ENCODE results near the gene LUZP2.

The LUZP2 gene

GRCh38 chr11:24496736-24497725 lies at the start of gene LUZP2:
LUZP2 (plus strand) TSS chr11:24497053.
- Histone ChIP-seq H3K4me3 (ENCODE audit: low read depth in 1 of 2, low read length in 2 of 2) (peak within 1 kb of the TSS; percentile 31 to 76), H3K9me3 (ENCODE audit: control insufficient read depth in 1 of 2, low read length in 2 of 2) (no peaks in the 10 kb centered on the region), H3K27ac (ENCODE audit: low read length) (no peak within 1 kb of the TSS), H3K4me1 (ENCODE audit: control insufficient read depth in 1 of 2, insufficient read depth in 2 of 2, low read length in 2 of 2) (peaks cover 0 to 12% of the 10 kb centered on the region in 2 donors), H3K27me3 (ENCODE audit: low read depth, low read length) (no peaks in the 10 kb centered on the region), H3K36me3 (ENCODE audit: control insufficient read depth in 1 of 2, insufficient read depth in 2 of 2, low read length in 2 of 2) (no peaks in the 10 kb centered on the region)

- Histone ChIP-seq H3K36me3 (ENCODE audit: control insufficient read depth in 1 of 2, insufficient read depth in 2 of 2, low read length in 2 of 2) (no peaks in the 10 kb centered on the region), H3K9me3 (ENCODE audit: control insufficient read depth in 1 of 2, low read length in 2 of 2) (no peaks in the 10 kb centered on the region), H3K4me1 (ENCODE audit: control insufficient read depth in 1 of 2, insufficient read depth in 2 of 2, low read length in 2 of 2) (no peaks in the 10 kb centered on the region), H3K4me3 (ENCODE audit: low read depth in 1 of 2, low read length in 2 of 2) (no peak overlapping the region), H3K27me3 (ENCODE audit: low read depth, low read length) (no peaks in the 10 kb centered on the region), H3K27ac (ENCODE audit: low read length) (no peak overlapping the region)
These were observed 43.6 kb upstream of the LUZP2 start for GRCh38 chr11:24453129-24453718.

GRCh38 chr11:24457985-24458384 lies 38.9 kb upstream of the LUZP2 start:
- Histone ChIP-seq H3K9me3 (ENCODE audit: control insufficient read depth in 1 of 2, low read length in 2 of 2) (no peaks in the 10 kb centered on the region), H3K4me1 (ENCODE audit: control insufficient read depth in 1 of 2, insufficient read depth in 2 of 2, low read length in 2 of 2) (no peaks in the 10 kb centered on the region), H3K27me3 (ENCODE audit: low read depth, low read length) (no peaks in the 10 kb centered on the region), H3K4me3 (ENCODE audit: low read depth in 1 of 2, low read length in 2 of 2) (no peak overlapping the region), H3K27ac (ENCODE audit: low read length) (no peak overlapping the region), H3K36me3 (ENCODE audit: control insufficient read depth in 1 of 2, insufficient read depth in 2 of 2, low read length in 2 of 2) (no peaks in the 10 kb centered on the region)

GRCh38 chr11:24470431-24470830 lies 26.4 kb upstream of the LUZP2 start:
- H3K27ac ChIP-seq (ENCODE audit: low read length) = no peak overlapping the region
- H3K36me3 ChIP-seq (ENCODE audit: control insufficient read depth in 1 of 2, insufficient read depth in 2 of 2, low read length in 2 of 2) = no peaks in the 10 kb centered on the region
- H3K27me3 ChIP-seq (ENCODE audit: low read depth, low read length) = no peaks in the 10 kb centered on the region
- no peaks in the 10 kb centered on the region for H3K4me1 ChIP-seq (ENCODE audit: control insufficient read depth in 1 of 2, insufficient read depth in 2 of 2, low read length in 2 of 2)
- H3K4me3 ChIP-seq (ENCODE audit: low read depth in 1 of 2, low read length in 2 of 2) = no peak overlapping the region
- H3K9me3 ChIP-seq (ENCODE audit: control insufficient read depth in 1 of 2, low read length in 2 of 2) = peaks cover 5 to 9% of the 10 kb centered on the region in 2 donors

- Histone ChIP-seq H3K4me1 (ENCODE audit: control insufficient read depth in 1 of 2, insufficient read depth in 2 of 2, low read length in 2 of 2) (no peaks in the 10 kb centered on the region), H3K36me3 (ENCODE audit: control insufficient read depth in 1 of 2, insufficient read depth in 2 of 2, low read length in 2 of 2) (no peaks in the 10 kb centered on the region), H3K27me3 (ENCODE audit: low read depth, low read length) (no peaks in the 10 kb centered on the region), H3K27ac (ENCODE audit: low read length) (no peak overlapping the region), H3K4me3 (ENCODE audit: low read depth in 1 of 2, low read length in 2 of 2) (no peak overlapping the region), H3K9me3 (ENCODE audit: control insufficient read depth in 1 of 2, low read length in 2 of 2) (peaks cover 5 to 13% of the 10 kb centered on the region in 2 donors)
These were observed 25.8 kb upstream of the LUZP2 start for GRCh38 chr11:24471084-24471483.

- no peaks in the 10 kb centered on the region for H3K36me3 ChIP-seq (ENCODE audit: control insufficient read depth in 1 of 2, insufficient read depth in 2 of 2, low read length in 2 of 2)
- no peak overlapping the region for H3K27ac ChIP-seq (ENCODE audit: low read length)
- H3K9me3 ChIP-seq (ENCODE audit: control insufficient read depth in 1 of 2, low read length in 2 of 2) = peaks cover 5 to 13% of the 10 kb centered on the region in 2 donors
- no peaks in the 10 kb centered on the region for H3K4me1 ChIP-seq (ENCODE audit: control insufficient read depth in 1 of 2, insufficient read depth in 2 of 2, low read length in 2 of 2)
- no peak overlapping the region for H3K4me3 ChIP-seq (ENCODE audit: low read depth in 1 of 2, low read length in 2 of 2)
- no peaks in the 10 kb centered on the region for H3K27me3 ChIP-seq (ENCODE audit: low read depth, low read length)
These were observed 18.1 kb upstream of the LUZP2 start for GRCh38 chr11:24478718-24479117.

GRCh38 chr11:24489477-24489876 lies 7.4 kb upstream of the LUZP2 start:
- H3K4me3 ChIP-seq (ENCODE audit: low read depth in 1 of 2, low read length in 2 of 2) = no peak overlapping the region
- H3K9me3 ChIP-seq (ENCODE audit: control insufficient read depth in 1 of 2, low read length in 2 of 2) = no peaks in the 10 kb centered on the region
- H3K27ac ChIP-seq (ENCODE audit: low read length) = no peak overlapping the region
- H3K27me3 ChIP-seq (ENCODE audit: low read depth, low read length) = no peaks in the 10 kb centered on the region
- no peaks in the 10 kb centered on the region for H3K36me3 ChIP-seq (ENCODE audit: control insufficient read depth in 1 of 2, insufficient read depth in 2 of 2, low read length in 2 of 2)
- no peaks in the 10 kb centered on the region for H3K4me1 ChIP-seq (ENCODE audit: control insufficient read depth in 1 of 2, insufficient read depth in 2 of 2, low read length in 2 of 2)

GRCh38 chr11:24496386-24496735 lies 492 bp upstream of the LUZP2 start:
- no peaks in the 10 kb centered on the region for H3K27me3 ChIP-seq (ENCODE audit: low read depth, low read length)
- no peaks in the 10 kb centered on the region for H3K36me3 ChIP-seq (ENCODE audit: control insufficient read depth in 1 of 2, insufficient read depth in 2 of 2, low read length in 2 of 2)
- peaks cover 0 to 12% of the 10 kb centered on the region in 2 donors for H3K4me1 ChIP-seq (ENCODE audit: control insufficient read depth in 1 of 2, insufficient read depth in 2 of 2, low read length in 2 of 2)
- H3K4me3 ChIP-seq (ENCODE audit: low read depth in 1 of 2, low read length in 2 of 2) = peak overlapping the region; percentile 31 to 76
- no peaks in the 10 kb centered on the region for H3K9me3 ChIP-seq (ENCODE audit: control insufficient read depth in 1 of 2, low read length in 2 of 2)
- no peak overlapping the region for H3K27ac ChIP-seq (ENCODE audit: low read length)

GRCh38 chr11:24497831-24498230 lies 978 bp downstream of the LUZP2 start:
- H3K4me1 ChIP-seq (ENCODE audit: control insufficient read depth in 1 of 2, insufficient read depth in 2 of 2, low read length in 2 of 2) = peaks cover 0 to 12% of the 10 kb centered on the region in 2 donors
- no peak overlapping the region for H3K27ac ChIP-seq (ENCODE audit: low read length)
- H3K36me3 ChIP-seq (ENCODE audit: control insufficient read depth in 1 of 2, insufficient read depth in 2 of 2, low read length in 2 of 2) = no peaks in the 10 kb centered on the region
- H3K9me3 ChIP-seq (ENCODE audit: control insufficient read depth in 1 of 2, low read length in 2 of 2) = no peaks in the 10 kb centered on the region
- H3K4me3 ChIP-seq (ENCODE audit: low read depth in 1 of 2, low read length in 2 of 2) = no peak overlapping the region
- H3K27me3 ChIP-seq (ENCODE audit: low read depth, low read length) = no peaks in the 10 kb centered on the region

- Histone ChIP-seq H3K36me3 (ENCODE audit: control insufficient read depth in 1 of 2, insufficient read depth in 2 of 2, low read length in 2 of 2) (no peaks in the 10 kb centered on the region), H3K4me3 (ENCODE audit: low read depth in 1 of 2, low read length in 2 of 2) (no peak overlapping the region), H3K4me1 (ENCODE audit: control insufficient read depth in 1 of 2, insufficient read depth in 2 of 2, low read length in 2 of 2) (no peaks in the 10 kb centered on the region), H3K9me3 (ENCODE audit: control insufficient read depth in 1 of 2, low read length in 2 of 2) (no peaks in the 10 kb centered on the region), H3K27me3 (ENCODE audit: low read depth, low read length) (no peaks in the 10 kb centered on the region), H3K27ac (ENCODE audit: low read length) (no peak overlapping the region)
These were observed 5.6 kb downstream of the LUZP2 start for GRCh38 chr11:24502425-24502824.

GRCh38 chr11:24509114-24509513 lies 12.3 kb downstream of the LUZP2 start:
- no peak overlapping the region for H3K4me3 ChIP-seq (ENCODE audit: low read depth in 1 of 2, low read length in 2 of 2)
- H3K36me3 ChIP-seq (ENCODE audit: control insufficient read depth in 1 of 2, insufficient read depth in 2 of 2, low read length in 2 of 2) = no peaks in the 10 kb centered on the region
- H3K27me3 ChIP-seq (ENCODE audit: low read depth, low read length) = no peaks in the 10 kb centered on the region
- no peaks in the 10 kb centered on the region for H3K4me1 ChIP-seq (ENCODE audit: control insufficient read depth in 1 of 2, insufficient read depth in 2 of 2, low read length in 2 of 2)
- H3K27ac ChIP-seq (ENCODE audit: low read length) = no peak overlapping the region
- H3K9me3 ChIP-seq (ENCODE audit: control insufficient read depth in 1 of 2, low read length in 2 of 2) = no peaks in the 10 kb centered on the region

Measured in muscle layer of duodenum (tissue), 2 donors.